Lower lobe of right lung (tissue), 2 donors: Measurements from ENCODE around the gene UBE2M. TPM values are rescaled to one million over a fixed set of nuclear protein-coding genes. Genes with fewer than 3 reads are reported as not detected.
A peak's percentile ranks its signal among the peaks of the same experiment; 100 is the strongest.

Experiments used
- ATAC-seq, 2 donors: fragments of 200-7000 bp; cut with Tn5 transposase; one replicate each; pipeline ENCODE4 v1.9.1; 2020 to 2022; ENCODE audit warnings: mild to moderate bottlenecking in 2 of 2, moderate library complexity in 2 of 2
- DNase-seq: peaks from one replicate; pipeline ENCODE4 v3.0.0-alpha.2; 2020
- H3K27ac ChIP-seq: fragments of 200-600 bp; one replicate; pipeline ENCODE4 v1.8.0; 2022
- H3K27me3 ChIP-seq: fragments of 200-600 bp; one replicate; pipeline ENCODE4 v1.8.0; 2022; ENCODE audit warnings: low read depth
- H3K36me3 ChIP-seq: fragments of 200-600 bp; one replicate; pipeline ENCODE4 v1.8.0; 2022; ENCODE audit warnings: mild to moderate bottlenecking
- H3K4me1 ChIP-seq: fragments of 200-600 bp; one replicate; pipeline ENCODE4 v1.8.0; 2022
- H3K4me3 ChIP-seq: fragments of 200-600 bp; one replicate; pipeline ENCODE4 v1.8.0; 2022; ENCODE audit warnings: mild to moderate bottlenecking
- H3K9me3 ChIP-seq: fragments of 200-600 bp; one replicate; pipeline ENCODE4 v1.8.0; 2022
- intact Hi-C: fragments of 100-400 bp; cut with DNase I; formaldehyde crosslinking; loops from one replicate; pipeline ENCODE4 v1.11.0; 2022
- total RNA-seq: library from RNA; stranded (reverse); fragmentation: NEBNext Ultra II Directional; extraction: Animal tissue kit (Norgen Biotek cat#: 25700); gene quantifications from one replicate; pipeline ENCODE4 v1.2.1, GENCODE V29; 2021
- TF ChIP-seq, protein P1 (sequence below): fragments of 200-600 bp; IDR thresholded peaks from one replicate; pipeline ENCODE4 v1.8.0; 2022; ENCODE audit warnings: antibody characterized with exemption, mild to moderate bottlenecking
- donor health status: DM: no; HTN: yes; CAD: no; lungs with severe emphysema.

UBE2M gene
- total RNA-seq, 1 donor from 2014 or later = 50.4 TPM

DNA sequence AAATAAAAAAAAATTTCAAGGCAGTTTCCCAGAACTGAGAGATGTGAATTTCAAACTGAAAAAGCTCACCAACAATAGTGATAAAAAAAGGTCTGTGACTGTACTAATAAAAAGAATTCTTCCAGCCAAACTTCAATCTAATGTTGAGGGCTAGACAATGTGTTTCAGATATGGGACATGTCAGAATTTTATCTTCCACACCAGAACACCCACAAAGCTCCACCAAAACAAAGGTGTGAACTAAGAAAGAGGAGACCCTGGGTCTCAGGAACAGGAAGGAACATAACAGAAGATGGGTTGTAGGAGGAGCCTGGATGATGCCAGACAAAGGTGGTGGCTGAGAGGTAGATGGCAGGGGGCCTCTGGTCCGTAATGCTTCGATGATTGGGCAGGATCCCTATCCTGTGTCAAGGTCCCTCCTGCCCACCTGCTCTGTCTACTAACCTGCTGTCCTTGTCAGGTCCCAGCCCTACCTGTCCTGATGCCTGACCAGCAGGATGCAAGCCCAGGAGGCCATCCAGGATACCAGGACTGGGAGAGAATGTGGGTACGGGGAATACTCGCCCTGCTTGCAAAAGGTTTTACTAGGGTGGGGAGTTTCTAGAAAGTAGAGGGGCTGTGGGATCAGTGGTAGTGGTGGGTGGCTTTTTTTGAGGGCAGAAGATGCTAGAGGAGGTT lies 10.2 kb upstream of the UBE2M start:
- no peaks in the 10 kb centered on the region for H3K27me3 ChIP-seq
- peaks cover 9% of the 10 kb centered on the region for H3K4me1 ChIP-seq
- H3K27ac ChIP-seq = no peak overlapping the region
- DNase-seq (no peak), ATAC-seq (no peak)
- H3K4me3 ChIP-seq = no peak overlapping the region
- no peaks in the 10 kb centered on the region for H3K9me3 ChIP-seq
- peaks cover 39% of the 10 kb centered on the region for H3K36me3 ChIP-seq
- TF ChIP-seq, protein P1, sequence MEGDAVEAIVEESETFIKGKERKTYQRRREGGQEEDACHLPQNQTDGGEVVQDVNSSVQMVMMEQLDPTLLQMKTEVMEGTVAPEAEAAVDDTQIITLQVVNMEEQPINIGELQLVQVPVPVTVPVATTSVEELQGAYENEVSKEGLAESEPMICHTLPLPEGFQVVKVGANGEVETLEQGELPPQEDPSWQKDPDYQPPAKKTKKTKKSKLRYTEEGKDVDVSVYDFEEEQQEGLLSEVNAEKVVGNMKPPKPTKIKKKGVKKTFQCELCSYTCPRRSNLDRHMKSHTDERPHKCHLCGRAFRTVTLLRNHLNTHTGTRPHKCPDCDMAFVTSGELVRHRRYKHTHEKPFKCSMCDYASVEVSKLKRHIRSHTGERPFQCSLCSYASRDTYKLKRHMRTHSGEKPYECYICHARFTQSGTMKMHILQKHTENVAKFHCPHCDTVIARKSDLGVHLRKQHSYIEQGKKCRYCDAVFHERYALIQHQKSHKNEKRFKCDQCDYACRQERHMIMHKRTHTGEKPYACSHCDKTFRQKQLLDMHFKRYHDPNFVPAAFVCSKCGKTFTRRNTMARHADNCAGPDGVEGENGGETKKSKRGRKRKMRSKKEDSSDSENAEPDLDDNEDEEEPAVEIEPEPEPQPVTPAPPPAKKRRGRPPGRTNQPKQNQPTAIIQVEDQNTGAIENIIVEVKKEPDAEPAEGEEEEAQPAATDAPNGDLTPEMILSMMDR = no peak
- intact Hi-C loops = no loop called here

DNA sequence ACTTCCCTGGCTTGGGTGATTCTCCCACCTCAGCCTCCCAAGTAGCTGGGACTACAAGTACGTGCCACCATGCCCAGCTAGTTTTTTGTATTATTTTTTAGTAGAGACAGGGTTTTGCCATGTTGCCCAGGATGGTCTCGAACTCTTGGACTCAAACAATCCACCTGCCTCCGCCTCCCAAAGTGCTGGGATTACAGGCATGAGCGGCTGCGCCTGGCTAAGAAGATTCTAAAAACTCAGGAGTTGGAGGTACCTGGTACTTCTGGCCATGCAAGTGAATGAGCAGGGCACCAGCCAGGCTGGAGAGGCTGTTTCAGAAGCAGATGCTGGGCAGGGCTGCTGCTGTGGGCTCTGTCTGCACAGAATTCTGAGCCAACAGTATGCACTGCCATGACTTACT lies 8.6 kb upstream of the UBE2M start:
- no peaks in the 10 kb centered on the region for H3K9me3 ChIP-seq
- peaks cover 18% of the 10 kb centered on the region for H3K4me1 ChIP-seq
- H3K27me3 ChIP-seq = peaks cover 6% of the 10 kb centered on the region
- no peak for DNase-seq
- no peak overlapping the region for H3K27ac ChIP-seq
- ATAC-seq = no peak
- H3K4me3 ChIP-seq = no peak overlapping the region
- peaks cover 39% of the 10 kb centered on the region for H3K36me3 ChIP-seq
- intact Hi-C loops = no loop called here
- TF ChIP-seq, protein P1 = no peak

DNA sequence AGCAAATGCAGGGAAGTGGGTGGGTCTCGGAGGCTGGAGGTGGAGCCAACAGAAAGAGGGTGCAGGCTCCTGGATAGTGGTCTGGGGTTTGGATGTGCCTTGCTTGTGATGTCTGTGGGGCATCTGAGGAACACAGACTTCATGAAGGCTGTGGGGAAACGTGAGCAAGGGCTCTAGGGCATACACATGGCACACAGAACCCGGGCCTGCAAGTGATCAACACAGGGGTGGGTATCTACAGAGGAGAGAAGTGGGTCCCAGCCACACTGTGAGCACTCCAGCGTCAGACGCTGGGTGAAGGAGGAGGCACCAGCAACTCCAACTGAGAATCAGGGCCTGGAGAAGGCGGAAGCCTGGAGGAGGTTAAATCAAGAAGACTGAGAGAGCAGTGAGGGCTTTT lies 5.4 kb upstream of the UBE2M start:
- TF ChIP-seq, protein P1 = no peak
- peaks cover 6% of the 10 kb centered on the region for H3K27me3 ChIP-seq
- DNase-seq (no peak), ATAC-seq (no peak)
- H3K4me1 ChIP-seq = peaks cover 21% of the 10 kb centered on the region
- H3K27ac ChIP-seq = no peak overlapping the region
- intact Hi-C loops = no loop called here
- peaks cover 16% of the 10 kb centered on the region for H3K36me3 ChIP-seq
- H3K9me3 ChIP-seq = no peaks in the 10 kb centered on the region
- no peak overlapping the region for H3K4me3 ChIP-seq

DNA sequence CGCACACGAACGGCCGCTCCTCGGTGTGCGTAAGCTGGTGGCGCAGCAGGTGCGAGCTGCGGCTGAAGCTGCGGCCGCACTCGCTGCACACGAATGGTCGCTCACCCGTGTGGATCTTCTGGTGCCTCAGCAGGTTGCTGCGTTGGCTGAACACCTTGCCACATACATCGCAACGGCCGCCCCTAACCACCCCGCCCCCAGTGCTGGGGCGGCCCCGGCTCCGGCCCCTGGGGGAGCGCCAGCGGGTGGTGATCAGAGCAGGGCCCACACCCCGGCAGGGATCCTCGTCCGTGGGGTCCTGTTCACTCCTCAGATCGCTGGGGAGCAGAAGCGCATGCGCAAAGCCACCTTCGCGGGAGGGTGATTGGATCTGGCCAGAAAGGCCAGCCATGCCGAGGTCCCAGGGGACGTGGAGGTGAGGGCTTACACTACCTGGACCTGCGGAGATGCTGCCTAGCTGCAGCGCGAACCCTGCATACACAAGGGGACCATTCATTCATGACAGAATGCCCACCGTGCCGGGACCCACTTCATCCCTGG lies 4.7 kb upstream of the UBE2M start:
- no peak for ATAC-seq
- H3K36me3 ChIP-seq = peaks cover 13% of the 10 kb centered on the region
- intact Hi-C loops = no loop called here
- peaks cover 6% of the 10 kb centered on the region for H3K27me3 ChIP-seq
- no peak for DNase-seq
- peaks cover 21% of the 10 kb centered on the region for H3K4me1 ChIP-seq
- H3K27ac ChIP-seq = peak overlapping the region; percentile 67
- H3K4me3 ChIP-seq = peak overlapping the region; percentile 57
- H3K9me3 ChIP-seq = no peaks in the 10 kb centered on the region
- TF ChIP-seq, protein P1 = no peak

DNA sequence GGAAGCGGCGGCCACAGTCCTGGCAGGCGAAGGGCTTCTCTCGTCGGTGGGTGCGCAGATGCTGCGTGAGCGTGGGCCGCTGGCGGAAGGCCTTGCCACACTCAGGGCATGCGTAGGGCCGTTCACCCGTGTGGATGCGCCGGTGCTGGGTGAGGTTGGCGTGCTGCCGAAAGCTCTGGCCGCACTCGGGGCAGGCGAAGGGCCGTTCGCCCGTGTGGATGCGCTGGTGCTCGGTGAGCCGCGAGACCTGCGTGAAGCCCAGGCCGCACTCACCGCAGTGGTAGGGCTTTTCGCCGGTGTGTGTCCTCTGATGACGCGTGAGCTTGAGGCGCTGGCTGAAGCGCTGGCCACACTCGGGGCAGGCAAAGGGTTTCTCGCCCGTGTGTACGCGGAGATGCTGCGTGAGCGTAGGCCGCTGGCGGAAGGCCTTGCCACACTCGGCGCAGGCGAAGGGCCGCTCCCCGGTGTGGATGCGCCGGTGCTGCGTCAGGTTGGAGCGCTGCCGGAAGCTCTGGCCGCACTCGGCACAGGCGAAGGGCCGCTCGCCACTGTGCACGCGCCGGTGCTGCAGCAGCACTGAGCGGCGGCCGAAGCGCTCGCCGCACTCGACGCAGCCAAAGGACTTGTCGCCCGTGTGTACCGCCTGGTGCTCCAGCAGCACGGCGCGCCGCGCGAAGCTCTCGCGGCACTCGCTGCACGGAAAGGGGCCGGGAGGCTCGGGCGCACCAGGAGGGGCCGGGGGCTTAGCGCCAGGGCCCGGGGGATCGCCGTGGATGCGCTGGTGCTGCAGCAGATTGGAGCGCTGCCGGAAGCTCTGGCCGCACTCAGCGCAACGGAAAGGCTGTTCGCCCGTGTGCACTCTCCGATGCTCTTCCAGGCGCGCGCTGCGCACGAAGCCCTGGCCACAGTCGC lies 4.0 kb upstream of the UBE2M start:
- ATAC-seq (peak; percentile 1 to 2), DNase-seq (peak; percentile 66)
- Histone ChIP-seq H3K27me3 (peaks cover 6% of the 10 kb centered on the region), H3K27ac (peak overlapping the region; percentile 67), H3K4me3 (peak overlapping the region; percentile 57), H3K36me3 (peaks cover 11% of the 10 kb centered on the region), H3K9me3 (no peaks in the 10 kb centered on the region), H3K4me1 (peaks cover 24% of the 10 kb centered on the region)
- TF ChIP-seq, protein P1 = no peak
- intact Hi-C loops = no loop called here
